Lung (tissue), 12 donors: ENCODE results near the gene CEP128. TPM values are rescaled to one million over a fixed set of nuclear protein-coding genes. Genes with fewer than 3 reads are reported as not detected.

Source experiments
- ATAC-seq: fragments of 200-7000 bp; cut with Tn5 transposase; one replicate; pipeline ENCODE4 v1.9.1; 2020; ENCODE audit warnings: moderate number of reproducible peaks; ENCODE audit not compliant: insufficient read depth, low FRiP score
- DNase-seq, 3 donors: peaks; one replicate each; pipeline ENCODE4 v3.0.0-alpha.2; 2013 to 2017
- H3K27ac ChIP-seq, 2 donors: one replicate each; pipeline ENCODE4 v1.5.1; 2013; ENCODE audit warnings: mild to moderate bottlenecking in 2 of 2, moderate library complexity in 2 of 2, control low read depth in 1 of 2, inconsistent platforms in 1 of 2, low read depth in 1 of 2, low read length in 1 of 2
- H3K27me3 ChIP-seq, 3 donors: one replicate each; pipeline ENCODE4 v1.5.1; 2013; ENCODE audit warnings: low read length in 2 of 3; ENCODE audit not compliant: control insufficient read depth in 3 of 3, insufficient read depth in 3 of 3
- H3K36me3 ChIP-seq, 4 donors: one replicate each; pipeline ENCODE4 v1.5.1; 2013; ENCODE audit warnings: low read length in 4 of 4, mild to moderate bottlenecking in 1 of 4, moderate library complexity in 1 of 4; ENCODE audit not compliant: control insufficient read depth in 4 of 4, insufficient read depth in 4 of 4
- H3K4me1 ChIP-seq, 5 donors: one replicate each; pipeline ENCODE4 v1.5.1; 2013; ENCODE audit warnings: low read length in 5 of 5, mild to moderate bottlenecking in 2 of 5, moderate library complexity in 1 of 5; ENCODE audit not compliant: control insufficient read depth in 5 of 5, insufficient read depth in 5 of 5
- H3K4me3 ChIP-seq: one replicate; pipeline ENCODE4 v1.5.1; 2013; ENCODE audit warnings: mild to moderate bottlenecking, control low read depth, moderate library complexity
- H3K9ac ChIP-seq, 2 donors: one replicate each; pipeline ENCODE4 v1.5.1; 2013; ENCODE audit warnings: low read length in 2 of 2, control low read depth in 1 of 2; ENCODE audit not compliant: insufficient read depth in 1 of 2
- H3K9me3 ChIP-seq, 4 donors: one replicate each; pipeline ENCODE4 v1.5.1; 2013; ENCODE audit warnings: low read length in 3 of 4, mild to moderate bottlenecking in 1 of 4, moderate library complexity in 1 of 4; ENCODE audit not compliant: control insufficient read depth in 4 of 4, insufficient read depth in 3 of 4
- CTCF ChIP-seq: IDR thresholded peaks from 2 replicates; pipeline ENCODE4 v1.5.1; 2012; ENCODE audit warnings: mild to moderate bottlenecking; ENCODE audit errors: control extremely low read depth, extremely low read depth
- WGBS, 2 donors: extraction: QIAGEN DNeasy Blood & Tissue Kit; methylation state at CpG; one replicate each; pipeline ENCODE4 v1.1.7; 2013; 5-methylcytosine and 5-hydroxymethylcytosine counted together
- polyA plus RNA-seq, 2 donors: library from polyadenylated mRNA; stranded (reverse); fragments of 200-250 nt; gene quantifications; one replicate each; pipeline ENCODE4 v1.2.1, GENCODE V29; 2013
- total RNA-seq, 2 donors: library from RNA; depleted of rRNA in 1 of 2; stranded (reverse); fragments of >200 nt in 1 of 2; gene quantifications; one replicate each; pipeline ENCODE4 v1.2.1, GENCODE V29; 2014 to 2021
- donor health status: control.
- donor health status: control.
- donor health status: Bipolar disorder and iron deficiency.
- donor health status: healthy.
- donor health status: DM: yes; HTN: yes; CAD: no.

CEP128 gene
- total and polyA plus RNA-seq, 4 donors, result 1.1 to 12.0 (median 6.2) TPM

- no peak overlapping the region for H3K4me3 ChIP-seq
- DNase-seq (no peak), ATAC-seq (no peak)
- TF ChIP-seq CTCF, result no peak
- H3K36me3 ChIP-seq, result no peaks in the 10 kb centered on the region
- H3K27ac ChIP-seq, result no peak overlapping the region
- no peak overlapping the region for H3K9ac ChIP-seq
- no peaks in the 10 kb centered on the region for H3K27me3 ChIP-seq
- no peaks in the 10 kb centered on the region for H3K9me3 ChIP-seq
- 96 to 97% methylated on average over 1 of the region's 1 CpG for WGBS, 2 donors
- no peaks in the 10 kb centered on the region for H3K4me1 ChIP-seq
Measured at GRCh38 chr14:80658155-80658554, 283.4 kb downstream of the CEP128 start.

GRCh38 chr14:80653956-80654355 lies 287.6 kb downstream of the CEP128 start:
- H3K27me3 ChIP-seq, result no peaks in the 10 kb centered on the region
- TF ChIP-seq CTCF, result no peak
- H3K4me1 ChIP-seq, result no peaks in the 10 kb centered on the region
- no peak for ATAC-seq
- H3K27ac ChIP-seq, result no peak overlapping the region
- H3K9me3 ChIP-seq, result peaks cover 0 to 3% (median 0%) of the 10 kb centered on the region in 4 donors
- H3K9ac ChIP-seq, result no peak overlapping the region
- no peaks in the 10 kb centered on the region for H3K36me3 ChIP-seq
- no peak for DNase-seq
- no peak overlapping the region for H3K4me3 ChIP-seq
- 91 to 95% methylated on average over 3 of the region's 3 CpGs for WGBS, 2 donors

GRCh38 chr14:80645667-80646413 lies 295.7 kb downstream of the CEP128 start:
- no peak for TF ChIP-seq CTCF
- Histone ChIP-seq H3K27me3 (no peaks in the 10 kb centered on the region), H3K36me3 (no peaks in the 10 kb centered on the region), H3K27ac (no peak overlapping the region), H3K9ac (no peak overlapping the region), H3K4me1 (no peaks in the 10 kb centered on the region), H3K4me3 (no peak overlapping the region), H3K9me3 (peaks cover 0 to 3% (median under 1%) of the 10 kb centered on the region in 4 donors)
- 93 to 97% methylated on average over 5 of the region's 5 CpGs for WGBS, 2 donors
- ATAC-seq, result no peak
- DNase-seq, result no peak
